H1 (cell line): Measurements from ENCODE around the gene TEX29. TPM values are rescaled to one million over a fixed set of nuclear protein-coding genes. Genes with fewer than 3 reads are reported as not detected.

Experiments
- CTCF ChIA-PET: fragments of 300-600 bp; sonication (Branson Sonifier 250); formaldehyde crosslinking; loops from one replicate; lab custom pipeline; 2021; ENCODE audit not compliant: partially characterized antibody; lab: Charles Lee
- POLR2A ChIA-PET: fragments of 300-600 bp; sonication (Branson Sonifier 250); formaldehyde crosslinking; loops from one replicate; lab custom pipeline; 2021; ENCODE audit warnings: inconsistent platforms; ENCODE audit not compliant: partially characterized antibody; lab: Charles Lee
- DNase-seq, 2 experiments: peaks; one replicate each; pipeline versions ENCODE4 v3.0.0 to v3.0.0-alpha.2; 2010 to 2022; ENCODE audit warnings: low spot score in 2 of 2, low read depth in 1 of 2, mixed read lengths in 1 of 2
- FAIRE-seq: peaks from 2 replicates; lab custom pipeline; 2011; peaks lifted over from hg19 to GRCh38; lab: Jason Lieb, UNC
- H2AFZ ChIP-seq: 2 replicates; pipeline ENCODE4 v1.8.1; 2012; ENCODE audit warnings: low read length, inconsistent platforms
- H2AK5ac ChIP-seq: 2 replicates; pipeline ENCODE4 v1.6.1; 2013; ENCODE audit warnings: low read depth, low read length
- H2BK120ac ChIP-seq: replicated peaks from 2 replicates; pipeline ENCODE3; 2013; ENCODE audit warnings: low read depth, low read length, inconsistent platforms
- H2BK12ac ChIP-seq: 2 replicates; pipeline ENCODE4 v1.6.1; 2013; ENCODE audit warnings: low read depth, low read length
- H2BK15ac ChIP-seq: 2 replicates; pipeline ENCODE4 v1.6.1; 2013; ENCODE audit warnings: low read length
- H2BK20ac ChIP-seq: 2 replicates; pipeline ENCODE4 v1.6.1; 2013; ENCODE audit warnings: low read length
- H2BK5ac ChIP-seq: 2 replicates; pipeline ENCODE4 v1.6.1; 2013; ENCODE audit warnings: low read depth, low read length
- H3K14ac ChIP-seq: 2 replicates; pipeline ENCODE4 v1.6.1; 2013; ENCODE audit warnings: inconsistent platforms; ENCODE audit not compliant: insufficient read length
- H3K18ac ChIP-seq: 2 replicates; pipeline ENCODE4 v1.6.1; 2013; ENCODE audit warnings: low read length; ENCODE audit errors: extremely low read depth
- H3K23ac ChIP-seq: 2 replicates; pipeline ENCODE4 v1.6.1; 2013; ENCODE audit warnings: inconsistent platforms; ENCODE audit not compliant: insufficient read length
- H3K23me2 ChIP-seq: 2 replicates; pipeline ENCODE4 v1.6.1; 2013; ENCODE audit warnings: low read depth, low read length
- H3K27ac ChIP-seq: 2 replicates; pipeline ENCODE4 v1.6.1; 2011; ENCODE audit warnings: low read depth, low read length, inconsistent platforms
- H3K27me3 ChIP-seq, 4 experiments: replicated peaks in 1 of 4; 1 replicate in 1 of 4; 2 replicates in 3 of 4; pipeline versions ENCODE4 v1.6.1 to v1.8.1; 2011 to 2013; ENCODE audit warnings: low read length in 3 of 4, mild to moderate bottlenecking in 3 of 4, inconsistent platforms in 2 of 4, mixed read lengths in 2 of 4, moderate library complexity in 1 of 4; ENCODE audit not compliant: control insufficient read depth in 3 of 4, insufficient read depth in 3 of 4; ENCODE audit errors: extremely low read depth in 1 of 4
- H3K36me3 ChIP-seq, 4 experiments: 2 replicates each; pipeline versions ENCODE4 v1.6.1 to v1.8.1; 2011 to 2013; ENCODE audit warnings: mild to moderate bottlenecking in 4 of 4, low read length in 3 of 4, moderate library complexity in 2 of 4, control low read depth in 1 of 4, inconsistent platforms in 1 of 4; ENCODE audit not compliant: insufficient read depth in 4 of 4, control insufficient read depth in 2 of 4
- H3K4ac ChIP-seq: replicated peaks from 2 replicates; pipeline ENCODE3; 2013; ENCODE audit warnings: low read length, low read depth, mixed read lengths, inconsistent platforms; ENCODE audit not compliant: insufficient read length
- H3K4me1 ChIP-seq, 4 experiments: replicated peaks in 1 of 4; 1 replicate in 1 of 4; 2 replicates in 3 of 4; pipeline versions ENCODE4 v1.6.1 to v1.8.1; 2011 to 2013; ENCODE audit warnings: low read length in 3 of 4, inconsistent platforms in 2 of 4, mixed read lengths in 1 of 4; ENCODE audit not compliant: insufficient read depth in 4 of 4, control insufficient read depth in 3 of 4
- H3K4me2 ChIP-seq, 2 experiments: 2 replicates each; pipeline versions ENCODE4 v1.6.1 to v1.8.1; 2011 to 2013; ENCODE audit warnings: low read depth in 2 of 2, low read length in 2 of 2, control low read depth in 1 of 2, inconsistent platforms in 1 of 2, mild to moderate bottlenecking in 1 of 2; ENCODE audit not compliant: insufficient read depth in 1 of 2
- H3K4me3 ChIP-seq, 4 experiments: fragments of 200-600, 300-600 bp in 1 of 4; sonication (generic), shearing (Covaris generic), sonication (Bioruptor Twin) in 1 of 4; 2 replicates each; pipeline versions ENCODE4 v1.5.1 to v1.8.1; 2011 to 2016; ENCODE audit warnings: low read length in 4 of 4, low read depth in 3 of 4, control low read depth in 2 of 4, inconsistent platforms in 2 of 4, mild to moderate bottlenecking in 2 of 4, mixed read lengths in 1 of 4, moderate library complexity in 1 of 4; ENCODE audit not compliant: insufficient read depth in 2 of 4; ENCODE audit errors: extremely low read depth in 1 of 4
- H3K56ac ChIP-seq: replicated peaks from 2 replicates; pipeline ENCODE3; 2013; ENCODE audit warnings: low read depth, mild to moderate bottlenecking, mixed read lengths, low read length, inconsistent platforms; ENCODE audit not compliant: insufficient read length
- H3K79me1 ChIP-seq: 2 replicates; pipeline ENCODE4 v1.6.1; 2013; ENCODE audit warnings: low read depth, low read length, control low read depth
- H3K79me2 ChIP-seq, 2 experiments: 2 replicates each; pipeline versions ENCODE4 v1.6.1 to v1.8.1; 2012 to 2013; ENCODE audit warnings: low read length in 2 of 2, mild to moderate bottlenecking in 2 of 2, inconsistent platforms in 1 of 2; ENCODE audit not compliant: insufficient read depth in 2 of 2, control insufficient read depth in 1 of 2
- H3K9ac ChIP-seq, 4 experiments: replicated peaks in 1 of 4; 1 replicate in 1 of 4; 2 replicates in 3 of 4; pipeline versions ENCODE4 v1.6.1 to v1.8.1; 2011 to 2013; ENCODE audit warnings: low read depth in 3 of 4, low read length in 3 of 4, control low read depth in 2 of 4, mild to moderate bottlenecking in 2 of 4, moderate library complexity in 2 of 4, inconsistent platforms in 1 of 4; ENCODE audit errors: extremely low read depth in 1 of 4
- H3K9me3 ChIP-seq, 2 experiments: 2 replicates each; pipeline versions ENCODE4 v1.6.1 to v1.8.1; 2012 to 2013; ENCODE audit warnings: mild to moderate bottlenecking in 2 of 2, moderate library complexity in 2 of 2, control low read depth in 1 of 2, inconsistent platforms in 1 of 2, low read depth in 1 of 2, low read length in 1 of 2, mixed read lengths in 1 of 2; ENCODE audit not compliant: insufficient read depth in 2 of 2
- H4K20me1 ChIP-seq, 2 experiments: replicated peaks in 1 of 2; 2 replicates each; pipeline versions ENCODE3 to v1.8.1; 2011 to 2013; ENCODE audit warnings: inconsistent platforms in 2 of 2, low read length in 2 of 2, mild to moderate bottlenecking in 1 of 2; ENCODE audit not compliant: insufficient read depth in 2 of 2, control insufficient read depth in 1 of 2
- H4K5ac ChIP-seq: 2 replicates; pipeline ENCODE4 v1.6.1; 2013; ENCODE audit warnings: low read length, low read depth, mixed read lengths, inconsistent platforms; ENCODE audit not compliant: insufficient read length
- H4K8ac ChIP-seq: 2 replicates; pipeline ENCODE4 v1.8.0; 2013; ENCODE audit warnings: mild to moderate bottlenecking, moderate library complexity, low read length, inconsistent platforms; ENCODE audit not compliant: insufficient read depth; ENCODE audit errors: extremely low read depth
- H4K91ac ChIP-seq: replicated peaks from 2 replicates; pipeline ENCODE3; 2013; ENCODE audit warnings: low read length, mixed read lengths, inconsistent platforms; ENCODE audit not compliant: insufficient read length
- CEBPB ChIP-seq: IDR thresholded peaks from 2 replicates; pipeline ENCODE4 v1.6.1; 2012; ENCODE audit warnings: low read depth, low read length
- GABPA ChIP-seq: IDR thresholded peaks from 2 replicates; pipeline ENCODE4 v1.6.1; 2011; ENCODE audit warnings: mild to moderate bottlenecking, low read length, moderate library complexity, borderline replicate concordance; ENCODE audit not compliant: insufficient read depth
- WGBS, 2 experiments: shearing (Covaris generic) in 1 of 2; methylation state at CpG; one replicate each; pipeline versions ENCODE4 v1.1.6 to v1.1.7; 2013 to 2015; ENCODE audit warnings: low lambda C conversion rate in 2 of 2, mixed read lengths in 2 of 2, inconsistent platforms in 1 of 2, low coverage in 1 of 2, missing lambda C conversion rate in 1 of 2; ENCODE audit not compliant: insufficient replicate concordance in 2 of 2, insufficient coverage in 1 of 2, insufficient read length in 1 of 2; ENCODE audit errors: extremely low coverage in 1 of 2, missing lambda C conversion rate in 1 of 2; 5-methylcytosine and 5-hydroxymethylcytosine counted together
- polyA plus RNA-seq, 7 experiments: library from polyadenylated mRNA; depleted of rRNA in 3 of 7; stranded (reverse) in 5 of 7; unstranded in 2 of 7; fragments of >200 nt in 5 of 7; fragments of 200-250 nt in 2 of 7; gene quantifications; 1 replicate in 5 of 7; 2 replicates in 1 of 7; 4 replicates in 1 of 7; pipeline versions ENCODE4 v1.2.1 to v1.2.3, GENCODE V29; 2011 to 2013; ENCODE audit warnings: missing spikeins in 2 of 7, mixed read lengths in 2 of 7
- total RNA-seq: library from RNA; stranded (reverse); fragmentation: NEBNext Ultra II Directional; extraction: Animal tissue kit (Norgen Biotek cat#: 25700); gene quantifications from 2 replicates; pipeline ENCODE4 v1.2.1, GENCODE V29; 2021

Gene TEX29
- total and polyA plus RNA-seq, 2 of the 8 experiments (the other 6 are each of a cell fraction or from before 2014, with no cell fraction given) = 0.08 TPM; not detected in 1

DNA sequence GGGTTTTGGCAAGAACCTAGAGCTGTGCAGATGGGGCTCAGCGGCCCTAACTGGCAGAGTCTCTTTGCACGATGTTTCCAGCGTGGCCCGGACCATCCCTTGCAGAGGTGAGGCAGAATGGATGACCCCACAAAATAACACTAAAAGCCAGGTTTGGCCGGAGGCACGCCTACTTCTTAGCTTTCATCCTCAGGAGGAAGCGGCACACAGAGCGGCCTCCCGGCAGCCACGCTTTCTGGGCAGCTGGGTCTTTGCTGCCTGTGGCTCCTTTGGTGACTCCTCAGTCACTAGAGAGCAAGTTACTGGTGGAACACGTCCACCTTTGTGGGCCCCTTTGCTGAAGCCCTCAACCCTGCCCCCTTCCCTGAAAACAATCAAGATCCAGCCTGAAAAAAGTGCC is 25.2 kb downstream of the TEX29 start:
- no peaks in the 10 kb centered on the region for H3K36me3 ChIP-seq
- POLR2A ChIA-PET = interaction anchor here (1.2 kb wide), 1 partner anchor 11 kb away, joined by 3 read pairs; no protein-coding TSS in a partner anchor
- no peak overlapping the region for H2AFZ ChIP-seq
- no peaks in the 10 kb centered on the region for H3K79me1 ChIP-seq
- no peaks in the 10 kb centered on the region for H4K20me1 ChIP-seq
- H2BK5ac ChIP-seq = no peak overlapping the region
- no peak overlapping the region for H4K91ac ChIP-seq
- H3K79me2 ChIP-seq = no peaks in the 10 kb centered on the region
- no peak overlapping the region for H4K5ac ChIP-seq
- no peaks in the 10 kb centered on the region; a peak in 1 of 7 replicates for H3K27me3 ChIP-seq
- 88% methylated on average over 10 of the region's 11 CpGs; no CpG with 5 or more reads in 1 of the 2 experiments for WGBS, 2 experiments
- no peak for DNase-seq
- no peak overlapping the region for H3K4me3 ChIP-seq
- no peak overlapping the region for H3K27ac ChIP-seq
- no peak overlapping the region for H3K56ac ChIP-seq
- no peak overlapping the region for H4K8ac ChIP-seq
- H3K4me1 ChIP-seq = peaks cover 0 to 5% (median 2%) of the 10 kb centered on the region in 4 experiments; a peak in 4 of 7 replicates
- H3K4ac ChIP-seq = no peak overlapping the region
- TF ChIP-seq CEBPB = no peak
- TF ChIP-seq GABPA = no peak
- H2BK15ac ChIP-seq = no peak overlapping the region
- FAIRE-seq = no peak
- no peaks in the 10 kb centered on the region for H3K9me3 ChIP-seq
- CTCF ChIA-PET = interaction anchor here (1.0 to 3.3 kb wide), 12 partner anchors 9 to 159 kb away, joined by 3 to 31 read pairs (median 6); no protein-coding TSS in a partner anchor
- no peak overlapping the region for H3K14ac ChIP-seq
- H3K9ac ChIP-seq = no peak overlapping the region
- no peak overlapping the region for H3K18ac ChIP-seq
- no peak overlapping the region for H3K4me2 ChIP-seq
- no peak overlapping the region for H3K23ac ChIP-seq
- no peak overlapping the region for H2AK5ac ChIP-seq
- no peaks in the 10 kb centered on the region for H3K23me2 ChIP-seq
- no peak overlapping the region for H2BK12ac ChIP-seq
- no peak overlapping the region for H2BK20ac ChIP-seq
- H2BK120ac ChIP-seq = no peak overlapping the region
